Hematopoietic multipotent progenitor cell treated with erythropoietin and hydrocortisone succinate and interleukin-3 and kit ligand, for 4 days (in vitro differentiated cells): ENCODE data around the gene ESAM.
"Not testable (repeated sequence)": the region's sequence is repeated elsewhere in the genome, so short reads cannot be mapped to it uniquely, and the experiment has no call there.

ENCODE experiments used
- DNase-seq: peaks from one replicate; pipeline ENCODE4 v3.0.0-alpha.2; 2015

ESAM gene

GRCh38 chr11:124762105-124762623 lies at the start of gene ESAM:
Gene ESAM (minus strand): TSS chr11:124762290. CDS start chr11:124762154, 136 bp downstream.
- DNase-seq, result peak; percentile 82

GRCh38 chr11:124811399-124812125 lies 49.5 kb upstream of the ESAM start:
- DNase-seq, result no peak

- DNase-seq, result no peak
Measured at GRCh38 chr11:124807660-124808270, 45.7 kb upstream of the ESAM start.

GRCh38 chr11:124807201-124807600 lies 45.1 kb upstream of the ESAM start:
- DNase-seq, result no peak

GRCh38 chr11:124804884-124805283 lies 42.8 kb upstream of the ESAM start:
- no peak for DNase-seq

- no peak for DNase-seq
Measured at GRCh38 chr11:124801636-124802312, 39.7 kb upstream of the ESAM start.

- DNase-seq, result no peak
Measured at GRCh38 chr11:124801014-124801413, 38.9 kb upstream of the ESAM start.

GRCh38 chr11:124800226-124800929 lies 38.3 kb upstream of the ESAM start, which contains the start of gene MSANTD2:
Gene MSANTD2 (minus strand): TSS chr11:124800406. CDS start chr11:124800380, 26 bp downstream.
- peak; percentile 84 for DNase-seq

- peak; percentile 62 for DNase-seq
Measured at GRCh38 chr11:124799348-124800225, 37.5 kb upstream of the ESAM start.

GRCh38 chr11:124798991-124799347 lies 36.9 kb upstream of the ESAM start:
- no peak for DNase-seq

- no peak for DNase-seq
Measured at GRCh38 chr11:124796312-124796711, 34.2 kb upstream of the ESAM start.

- peak; percentile 86 for DNase-seq
Measured at GRCh38 chr11:124793466-124794278, 31.6 kb upstream of the ESAM start.

GRCh38 chr11:124791626-124792341 lies 29.7 kb upstream of the ESAM start:
- DNase-seq, result no peak

GRCh38 chr11:124788521-124788920 lies 26.4 kb upstream of the ESAM start:
- no peak for DNase-seq

- DNase-seq, result no peak
Measured at GRCh38 chr11:124784051-124784450, 22.0 kb upstream of the ESAM start.

GRCh38 chr11:124783002-124783401 lies 20.9 kb upstream of the ESAM start:
- DNase-seq, result no peak

- DNase-seq, result no peak
Measured at GRCh38 chr11:124779568-124779967, 17.5 kb upstream of the ESAM start.

GRCh38 chr11:124778281-124778680 lies 16.2 kb upstream of the ESAM start:
- DNase-seq, result no peak

- peak; percentile 25 for DNase-seq
Measured at GRCh38 chr11:124776865-124777645, 15.0 kb upstream of the ESAM start.

- not testable (repeated sequence) for DNase-seq
Measured at GRCh38 chr11:124770959-124771358, 8.9 kb upstream of the ESAM start.
